NCI-H774 (cell line): Measurements from ENCODE around the gene ZC3H18.
"Not testable (repeated sequence)": the region's sequence is repeated elsewhere in the genome, so short reads cannot be mapped to it uniquely, and the experiment has no call there.

Experiments
- DNase-seq: peaks from one replicate; lab custom pipeline; 2025; lab: John Stamatoyannopoulos, UW

Gene ZC3H18

GRCh38 chr16:88654363-88655052 lies 84.3 kb downstream of the ZC3H18 start:
- no peak for DNase-seq

DNA sequence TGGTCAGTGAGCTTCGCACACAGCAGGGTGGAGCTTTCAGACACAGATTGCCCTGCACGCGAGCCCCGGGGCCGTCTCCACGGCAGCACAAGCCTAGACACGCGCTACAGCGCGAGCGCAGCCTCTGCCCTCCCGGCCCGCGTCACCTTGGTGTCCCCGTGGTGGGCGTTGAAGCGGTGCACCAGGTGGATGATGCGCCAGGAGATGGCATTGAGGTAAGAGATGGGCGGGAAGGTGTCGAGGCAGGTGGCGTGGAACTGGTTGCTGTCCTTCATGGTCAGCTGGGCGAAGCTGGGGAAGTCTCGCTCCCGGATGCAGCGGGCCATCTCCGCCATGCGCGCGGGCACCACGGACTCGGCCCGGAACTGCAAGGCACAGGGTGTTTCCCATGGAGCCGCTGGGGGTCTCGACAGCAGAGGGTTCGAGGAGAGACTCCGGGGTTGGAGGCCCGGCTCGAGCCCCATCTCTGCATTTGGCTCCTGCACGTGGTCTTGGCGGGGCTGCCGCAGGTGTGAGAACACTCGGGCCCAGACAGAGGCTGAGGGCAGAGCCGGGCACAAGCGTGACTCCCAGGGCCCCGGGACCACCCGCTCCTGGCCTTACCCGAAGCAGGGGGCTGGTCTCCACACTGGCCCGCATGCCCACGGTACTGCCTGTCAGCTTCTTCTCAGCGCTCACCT lies 85.0 kb downstream of the ZC3H18 start:
- no peak for DNase-seq

- no peak for DNase-seq
Measured at GRCh38 chr16:88655733-88656281, 85.6 kb downstream of the ZC3H18 start.

- no peak for DNase-seq
Measured at GRCh38 chr16:88656291-88656980, 86.2 kb downstream of the ZC3H18 start.

DNA sequence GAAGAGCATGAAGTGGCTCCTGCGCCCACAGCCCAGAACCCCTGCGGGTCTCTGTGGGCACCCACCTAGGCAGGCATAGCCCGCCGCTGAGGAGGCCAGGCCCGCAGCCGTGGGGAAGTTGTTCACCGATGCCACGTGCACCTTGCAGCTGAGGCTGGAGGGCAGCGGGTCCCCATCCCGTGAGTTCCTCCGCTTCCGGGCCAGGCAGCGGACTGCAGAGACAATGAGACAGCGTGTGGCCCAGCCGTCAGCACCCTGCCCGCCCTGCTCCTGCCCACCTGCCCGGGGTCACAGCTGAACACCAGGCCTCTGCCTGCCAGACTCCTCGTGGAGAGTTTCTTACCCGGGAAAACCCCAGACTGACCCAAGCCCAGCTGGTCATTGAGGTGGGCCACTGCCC lies 87.2 kb downstream of the ZC3H18 start:
- no peak for DNase-seq

DNA sequence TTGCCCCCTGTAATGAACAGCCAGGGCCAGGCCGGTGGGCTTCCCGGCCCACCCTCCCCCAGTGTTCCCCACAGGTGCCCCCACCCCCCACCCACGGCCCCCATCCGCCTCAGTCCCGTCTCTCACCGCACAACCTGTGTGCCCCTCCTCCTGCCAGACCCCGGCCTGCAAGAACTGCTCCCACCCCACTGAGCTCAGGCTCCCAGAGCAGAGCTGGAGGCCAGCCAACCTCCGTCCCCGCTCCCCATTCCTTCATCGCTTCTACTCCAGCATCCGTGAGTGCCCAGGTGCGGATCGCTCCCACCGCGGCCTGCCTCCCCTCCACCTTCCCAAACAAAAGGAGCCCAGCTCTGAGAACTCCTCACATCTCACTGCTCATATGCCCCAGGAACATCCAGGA lies 88.5 kb downstream of the ZC3H18 start:
- DNase-seq = no peak

DNA sequence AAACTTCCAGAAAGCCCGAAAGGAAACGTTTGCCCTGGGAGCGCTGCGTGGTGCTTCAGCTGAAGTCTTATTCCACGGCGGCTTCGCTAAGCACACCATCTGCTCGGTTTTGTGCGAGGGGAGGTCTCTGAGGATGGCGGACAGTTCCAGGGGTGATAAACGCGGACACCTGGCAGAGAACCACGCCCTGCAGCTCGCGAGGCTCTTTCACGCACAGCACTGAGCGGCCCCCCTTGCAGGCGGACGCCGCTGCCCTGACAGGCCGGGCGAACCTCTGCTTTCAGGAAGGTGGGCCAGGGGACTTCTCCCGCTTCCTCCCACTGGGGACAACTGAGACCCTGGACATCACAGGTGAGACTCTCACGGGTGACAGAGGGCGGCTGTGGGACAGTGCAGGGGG lies 89.0 kb downstream of the ZC3H18 start:
- DNase-seq = no peak

GRCh38 chr16:88661468-88661867 lies 91.3 kb downstream of the ZC3H18 start:
- no peak for DNase-seq

DNA sequence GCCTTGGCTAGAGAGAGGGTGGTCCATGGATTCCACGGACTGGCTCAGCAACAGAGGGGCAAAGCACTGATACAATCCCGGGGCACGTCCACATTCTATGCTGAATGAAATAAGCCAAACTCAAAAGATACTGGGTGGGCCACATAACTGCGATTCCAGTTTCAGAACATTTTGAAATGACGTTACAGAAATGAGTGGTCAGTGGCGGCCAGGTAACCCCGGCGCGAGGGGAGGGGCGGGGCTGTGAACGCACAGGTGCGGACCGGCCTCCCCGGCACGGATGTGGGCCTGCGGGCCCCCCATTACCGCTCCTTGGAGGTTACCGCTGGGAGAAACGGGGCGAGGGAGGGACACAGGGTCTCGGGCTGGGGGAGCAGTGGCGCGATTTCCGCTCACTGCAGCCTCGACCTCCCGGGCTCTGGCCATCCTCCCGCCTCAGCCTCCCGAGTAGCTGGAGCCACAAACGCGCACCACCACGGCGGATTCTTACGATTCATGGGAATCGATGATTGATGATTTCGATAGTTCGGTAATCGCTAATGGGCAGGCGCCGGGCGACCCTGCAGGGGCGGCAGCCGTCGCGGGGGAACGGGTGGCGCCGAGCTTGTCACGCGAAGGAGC lies 92.1 kb downstream of the ZC3H18 start:
- DNase-seq = no peak

DNA sequence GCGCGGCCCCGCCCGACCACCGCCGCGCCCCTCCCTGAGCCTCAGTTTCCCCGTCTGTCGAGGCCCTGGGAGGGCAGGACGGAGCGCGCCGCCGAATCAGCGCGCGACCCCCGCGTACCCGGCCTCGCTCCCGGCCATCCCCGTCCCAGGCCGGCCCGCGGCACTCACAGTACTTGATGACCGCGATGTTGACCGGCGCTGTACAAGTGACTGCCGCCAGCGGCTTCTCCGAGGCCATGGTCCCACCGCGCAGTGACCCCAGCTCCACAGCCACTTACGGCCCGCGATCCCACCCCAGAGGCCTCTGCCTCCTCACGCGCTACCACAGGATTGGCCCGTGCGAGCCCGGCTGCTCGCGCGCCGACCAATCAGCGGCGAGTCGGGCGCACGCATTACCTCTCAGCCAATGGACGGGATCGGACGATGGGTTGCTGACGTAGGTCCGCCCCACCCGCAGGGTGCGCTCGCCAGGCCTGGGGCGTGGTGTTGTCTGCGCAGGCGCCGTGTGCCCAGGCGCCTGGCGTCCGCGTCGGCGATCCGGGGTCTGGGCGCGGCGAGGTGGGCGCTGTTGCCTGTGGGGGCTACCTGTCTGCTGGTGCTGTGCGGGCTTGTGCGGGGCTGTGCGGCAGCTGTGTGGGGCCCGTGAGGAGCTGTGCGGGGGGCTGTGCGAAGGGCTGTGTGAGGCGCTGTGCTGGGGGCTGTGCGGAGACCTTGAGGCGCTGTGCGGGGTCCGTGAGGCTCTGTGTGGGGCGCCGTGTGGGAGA lies 92.8 kb downstream of the ZC3H18 start, which contains the start of gene MVD:
Gene MVD, minus strand, starts transcription at position 249 of the 764 bp plus-strand sequence. Its CDS starts 11 bp downstream, at position 238.
- peak; percentile 90 for DNase-seq

- DNase-seq = no peak
Measured at GRCh38 chr16:88665148-88665547, 94.9 kb downstream of the ZC3H18 start.

DNA sequence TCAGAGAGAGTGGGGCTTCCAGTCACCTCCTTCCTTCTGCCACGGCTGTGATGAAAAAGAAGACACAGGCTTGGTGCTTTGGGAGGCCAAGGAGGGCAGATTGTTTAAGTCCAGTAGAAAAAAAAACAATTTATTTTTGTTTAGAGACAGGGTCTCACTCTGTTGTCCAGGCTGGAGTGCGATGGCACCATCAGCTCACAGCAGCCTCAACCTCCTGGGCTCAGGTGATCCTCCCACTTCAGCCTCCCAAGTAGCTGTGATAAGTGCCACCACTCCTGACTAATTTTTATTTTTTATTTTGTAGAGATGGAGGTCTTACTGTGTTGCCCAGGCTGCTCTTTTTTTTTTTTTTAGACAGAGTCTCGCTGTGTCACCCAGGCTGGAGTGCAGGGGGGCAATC lies 95.4 kb downstream of the ZC3H18 start:
- DNase-seq = no peak

GRCh38 chr16:88667461-88667860 lies 97.3 kb downstream of the ZC3H18 start:
- DNase-seq = no peak

DNA sequence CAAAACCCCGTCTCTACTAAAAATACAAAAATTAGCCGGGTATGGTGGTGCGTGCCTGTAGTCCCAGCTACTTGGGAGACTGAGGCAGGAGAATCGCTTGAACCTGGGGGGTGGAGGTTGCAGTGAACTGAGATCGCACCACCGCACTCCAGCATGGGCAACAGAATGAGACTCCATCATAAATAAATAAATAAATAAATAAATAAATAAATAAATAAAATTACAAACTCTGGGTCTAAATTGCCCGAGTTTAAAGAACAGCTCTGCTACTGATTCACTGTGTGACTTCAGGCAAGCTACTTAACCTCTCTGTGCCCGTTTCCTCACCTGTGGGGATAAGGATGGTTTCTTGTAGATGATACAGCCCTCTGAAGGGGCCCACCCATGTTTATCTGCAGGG lies 99.3 kb downstream of the ZC3H18 start:
- not testable (repeated sequence) for DNase-seq

DNA sequence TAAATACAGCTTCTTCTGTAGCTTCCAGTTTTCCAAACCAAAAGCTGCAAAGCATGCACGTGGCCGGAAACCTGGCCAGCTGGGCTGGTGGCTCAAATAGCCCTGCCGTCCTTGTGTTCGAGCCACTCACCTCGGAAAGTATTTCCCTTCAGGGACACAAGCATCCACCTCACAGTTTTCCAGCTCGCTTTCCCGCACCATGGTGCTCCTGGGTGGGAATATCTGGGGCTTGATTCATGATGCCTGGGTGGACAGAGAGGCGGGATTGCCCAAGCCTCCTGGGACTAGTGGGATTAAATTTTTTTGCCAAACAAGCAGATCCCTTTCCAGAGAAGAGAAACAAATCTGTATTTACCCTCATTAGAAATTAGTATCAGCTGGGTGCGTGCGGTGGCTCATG lies 99.8 kb downstream of the ZC3H18 start:
- DNase-seq = no peak

GRCh38 chr16:88671806-88672205 lies 101.6 kb downstream of the ZC3H18 start:
- DNase-seq = no peak

DNA sequence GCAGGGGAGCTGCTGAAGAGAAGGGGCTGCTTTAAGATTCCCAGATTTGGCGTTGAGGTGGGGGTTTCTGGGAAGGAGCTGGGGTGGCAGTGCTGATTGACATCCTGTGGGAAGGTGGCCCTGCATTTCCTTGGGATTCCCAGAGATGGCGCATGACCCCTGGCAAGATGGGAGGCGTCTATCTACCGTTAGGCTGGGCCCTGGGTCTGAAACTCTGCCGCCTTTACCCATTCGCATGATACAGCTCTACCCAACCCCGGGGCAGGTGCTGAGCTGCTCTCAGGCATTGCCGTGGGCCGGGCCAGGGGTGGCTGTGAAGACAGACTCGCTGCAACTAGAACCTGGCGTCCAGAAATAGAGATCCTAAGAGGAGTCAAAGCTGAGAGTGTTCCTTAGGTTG lies 102.6 kb downstream of the ZC3H18 start:
- DNase-seq = no peak

GRCh38 chr16:88673716-88674379 lies 103.6 kb downstream of the ZC3H18 start:
- no peak for DNase-seq

GRCh38 chr16:88676502-88677242 lies 106.5 kb downstream of the ZC3H18 start:
- no peak for DNase-seq

- DNase-seq = no peak
Measured at GRCh38 chr16:88677721-88678120, 107.5 kb downstream of the ZC3H18 start.
